Measurements from ENCODE around the gene MYRIP. TPM values are rescaled to one million over a fixed set of nuclear protein-coding genes. Genes with fewer than 3 reads are reported as not detected.

The MYRIP gene
- total and polyA plus RNA-seq, 4 donors: 0.98 to 11.7 (median 6.8) TPM

GRCh38 chr3:40196966-40197365 lies 387.6 kb downstream of the MYRIP start:
- Histone ChIP-seq H3K36me3 (ENCODE audit: control insufficient read depth in 4 of 4, insufficient read depth in 3 of 4, low read depth in 1 of 4, low read length in 3 of 4) (peaks cover 0 to 2% (median 0%) of the 10 kb centered on the region in 4 donors), H3K4me3 (ENCODE audit: low read depth in 1 of 3, low read length in 3 of 3) (no peak overlapping the region), H3K27me3 (ENCODE audit: control insufficient read depth in 4 of 4, insufficient read depth in 4 of 4, low read length in 3 of 4) (no peaks in the 10 kb centered on the region), H3K27ac (ENCODE audit: low read depth in 1 of 2, low read length in 2 of 2) (no peak overlapping the region), H3K9ac (ENCODE audit: low read depth in 1 of 2, low read length in 2 of 2) (no peak overlapping the region), H3K9me3 (ENCODE audit: control insufficient read depth in 4 of 4, low read length in 3 of 4) (no peaks in the 10 kb centered on the region), H3K4me1 (ENCODE audit: control insufficient read depth in 4 of 4, insufficient read depth in 4 of 4, low read length in 3 of 4) (peaks cover 0 to 3% (median 0%) of the 10 kb centered on the region in 4 donors)
- 95% methylated on average over 9 of the region's 9 CpGs for WGBS
- DNase-seq (ENCODE audit: low spot score): no peak
- TF ChIP-seq, protein P1, sequence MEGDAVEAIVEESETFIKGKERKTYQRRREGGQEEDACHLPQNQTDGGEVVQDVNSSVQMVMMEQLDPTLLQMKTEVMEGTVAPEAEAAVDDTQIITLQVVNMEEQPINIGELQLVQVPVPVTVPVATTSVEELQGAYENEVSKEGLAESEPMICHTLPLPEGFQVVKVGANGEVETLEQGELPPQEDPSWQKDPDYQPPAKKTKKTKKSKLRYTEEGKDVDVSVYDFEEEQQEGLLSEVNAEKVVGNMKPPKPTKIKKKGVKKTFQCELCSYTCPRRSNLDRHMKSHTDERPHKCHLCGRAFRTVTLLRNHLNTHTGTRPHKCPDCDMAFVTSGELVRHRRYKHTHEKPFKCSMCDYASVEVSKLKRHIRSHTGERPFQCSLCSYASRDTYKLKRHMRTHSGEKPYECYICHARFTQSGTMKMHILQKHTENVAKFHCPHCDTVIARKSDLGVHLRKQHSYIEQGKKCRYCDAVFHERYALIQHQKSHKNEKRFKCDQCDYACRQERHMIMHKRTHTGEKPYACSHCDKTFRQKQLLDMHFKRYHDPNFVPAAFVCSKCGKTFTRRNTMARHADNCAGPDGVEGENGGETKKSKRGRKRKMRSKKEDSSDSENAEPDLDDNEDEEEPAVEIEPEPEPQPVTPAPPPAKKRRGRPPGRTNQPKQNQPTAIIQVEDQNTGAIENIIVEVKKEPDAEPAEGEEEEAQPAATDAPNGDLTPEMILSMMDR (IDR thresholded peaks at IDR 0.05; ENCODE audit: low read depth, low read length, missing input control): no peak
- TF ChIP-seq FOXA1 (IDR thresholded peaks at IDR 0.05) (no peak), MAX (IDR thresholded peaks at IDR 0.05) (no peak), ATF3 (IDR thresholded peaks at IDR 0.05) (no peak), RAD21 (IDR thresholded peaks at IDR 0.05) (no peak), FOXA2 (IDR thresholded peaks at IDR 0.05) (no peak), REST (IDR thresholded peaks at IDR 0.05) (no peak), SP1 (IDR thresholded peaks at IDR 0.05) (no peak), HNF4G (IDR thresholded peaks at IDR 0.05) (no peak), TAF1 (conservative IDR thresholded peaks at IDR 0.05) (no peak), YY1 (IDR thresholded peaks at IDR 0.05) (no peak)

DNA sequence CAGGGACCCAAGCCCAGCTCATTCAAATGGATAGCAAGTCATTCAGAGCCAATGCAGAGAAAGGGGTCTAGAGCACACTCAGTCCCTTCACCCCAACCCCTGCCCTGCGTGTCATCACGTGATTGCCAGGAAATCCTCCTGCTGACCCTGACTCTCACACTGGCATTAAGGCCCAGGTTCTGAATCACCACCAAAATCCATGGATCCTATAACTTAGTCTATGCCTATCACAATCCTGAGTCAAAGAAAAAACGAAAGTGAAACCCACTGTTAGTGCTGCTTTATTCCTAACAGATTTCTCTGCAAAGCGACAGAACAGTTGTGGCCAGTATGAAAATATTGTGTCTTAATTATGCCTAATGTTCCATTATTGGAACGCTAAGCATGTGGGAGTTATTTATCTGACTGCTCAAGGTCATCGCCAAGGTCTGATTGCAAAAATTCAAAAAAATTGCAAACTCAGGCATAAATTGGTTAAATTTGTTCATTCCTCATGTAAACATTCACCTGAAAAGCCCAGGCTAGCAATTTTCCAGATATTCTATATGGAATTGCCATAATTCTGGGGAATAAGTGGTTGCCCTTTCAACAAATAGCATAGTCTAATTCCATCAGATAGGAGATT lies 391.4 kb downstream of the MYRIP start:
- 86% methylated on average over 6 of the region's 6 CpGs for WGBS
- H3K4me3 ChIP-seq (ENCODE audit: low read depth in 1 of 3, low read length in 3 of 3): no peak overlapping the region
- no peaks in the 10 kb centered on the region for H3K27me3 ChIP-seq (ENCODE audit: control insufficient read depth in 4 of 4, insufficient read depth in 4 of 4, low read length in 3 of 4)
- H3K36me3 ChIP-seq (ENCODE audit: control insufficient read depth in 4 of 4, insufficient read depth in 3 of 4, low read depth in 1 of 4, low read length in 3 of 4): no peaks in the 10 kb centered on the region
- H3K9me3 ChIP-seq (ENCODE audit: control insufficient read depth in 4 of 4, low read length in 3 of 4): no peaks in the 10 kb centered on the region
- H3K27ac ChIP-seq (ENCODE audit: low read depth in 1 of 2, low read length in 2 of 2): no peak overlapping the region
- H3K4me1 ChIP-seq (ENCODE audit: control insufficient read depth in 4 of 4, insufficient read depth in 4 of 4, low read length in 3 of 4): peaks cover 0 to 8% (median 0%) of the 10 kb centered on the region in 4 donors
- no peak for DNase-seq (ENCODE audit: low spot score)
- no peak overlapping the region for H3K9ac ChIP-seq (ENCODE audit: low read depth in 1 of 2, low read length in 2 of 2)
- TF ChIP-seq REST (IDR thresholded peaks at IDR 0.05): no peak
- TF ChIP-seq, protein P2, sequence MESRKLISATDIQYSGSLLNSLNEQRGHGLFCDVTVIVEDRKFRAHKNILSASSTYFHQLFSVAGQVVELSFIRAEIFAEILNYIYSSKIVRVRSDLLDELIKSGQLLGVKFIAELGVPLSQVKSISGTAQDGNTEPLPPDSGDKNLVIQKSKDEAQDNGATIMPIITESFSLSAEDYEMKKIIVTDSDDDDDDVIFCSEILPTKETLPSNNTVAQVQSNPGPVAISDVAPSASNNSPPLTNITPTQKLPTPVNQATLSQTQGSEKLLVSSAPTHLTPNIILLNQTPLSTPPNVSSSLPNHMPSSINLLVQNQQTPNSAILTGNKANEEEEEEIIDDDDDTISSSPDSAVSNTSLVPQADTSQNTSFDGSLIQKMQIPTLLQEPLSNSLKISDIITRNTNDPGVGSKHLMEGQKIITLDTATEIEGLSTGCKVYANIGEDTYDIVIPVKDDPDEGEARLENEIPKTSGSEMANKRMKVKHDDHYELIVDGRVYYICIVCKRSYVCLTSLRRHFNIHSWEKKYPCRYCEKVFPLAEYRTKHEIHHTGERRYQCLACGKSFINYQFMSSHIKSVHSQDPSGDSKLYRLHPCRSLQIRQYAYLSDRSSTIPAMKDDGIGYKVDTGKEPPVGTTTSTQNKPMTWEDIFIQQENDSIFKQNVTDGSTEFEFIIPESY (IDR thresholded peaks at IDR 0.05): no peak
- TF ChIP-seq HNF4G (IDR thresholded peaks at IDR 0.05): no peak
- no peak for TF ChIP-seq JUND (IDR thresholded peaks at IDR 0.05)
- TF ChIP-seq RXRA (IDR thresholded peaks at IDR 0.05): no peak
- TF ChIP-seq FOXA2 (IDR thresholded peaks at IDR 0.05): no peak
- TF ChIP-seq MAX (IDR thresholded peaks at IDR 0.05): no peak
- TF ChIP-seq EGR1 (IDR thresholded peaks at IDR 0.05; ENCODE audit: low read depth in 2 of 2): no peak
- no peak for TF ChIP-seq FOXA1 (IDR thresholded peaks at IDR 0.05)
- no peak for TF ChIP-seq NR2F2 (IDR thresholded peaks at IDR 0.05)
- TF ChIP-seq, protein P1 (IDR thresholded peaks at IDR 0.05; ENCODE audit: low read depth, low read length, missing input control): no peak
- no peak for TF ChIP-seq GABPA (IDR thresholded peaks at IDR 0.05 in 1 of 2, conservative IDR thresholded peaks at IDR 0.05 in 1 of 2)

Data from liver (tissue), 9 donors.